CD14-positive monocyte (primary cell): ENCODE measurements around the gene FUZ. TPM values are rescaled to one million over a fixed set of nuclear protein-coding genes. Genes with fewer than 3 reads are reported as not detected.
A peak's percentile ranks its signal among the peaks of the same experiment; 100 is the strongest.

Experiments
- DNase-seq, 3 donors: peaks; one replicate each; pipeline ENCODE4 v3.0.0-alpha.2; 2011 to 2022
- H2AFZ ChIP-seq: 2 replicates; pipeline ENCODE4 v1.6.0; 2012; ENCODE audit warnings: mild to moderate bottlenecking, low read depth, low read length, inconsistent platforms; ENCODE audit not compliant: insufficient read depth, poor library complexity, severe bottlenecking
- H3K27ac ChIP-seq, 2 donors: 1 replicate in 1 of 2; 2 replicates in 1 of 2; pipeline ENCODE4 v1.5.1; 2012 to 2013; ENCODE audit warnings: low read length in 2 of 2, control low read depth in 1 of 2, inconsistent platforms in 1 of 2, low read depth in 1 of 2, mild to moderate bottlenecking in 1 of 2
- H3K27me3 ChIP-seq, 2 donors: one replicate each; pipeline versions ENCODE4 v1.6.0 to v1.6.1; 2011 to 2013; ENCODE audit warnings: low read length in 2 of 2; ENCODE audit not compliant: control insufficient read depth in 2 of 2, insufficient read depth in 2 of 2
- H3K36me3 ChIP-seq, 2 donors: replicated peaks in 1 of 2; 1 replicate in 1 of 2; 2 replicates in 1 of 2; pipeline versions ENCODE4 v1.5.1 to v1.6.1; 2012 to 2013; ENCODE audit warnings: low read length in 2 of 2, control low read depth in 1 of 2, inconsistent platforms in 1 of 2, mild to moderate bottlenecking in 1 of 2; ENCODE audit not compliant: insufficient read depth in 2 of 2, control insufficient read depth in 1 of 2
- H3K4me1 ChIP-seq, 2 donors: 1 replicate in 1 of 2; 2 replicates in 1 of 2; pipeline versions ENCODE4 v1.5.1 to v1.6.1; 2012 to 2013; ENCODE audit warnings: low read length in 2 of 2, control low read depth in 1 of 2, inconsistent platforms in 1 of 2, mild to moderate bottlenecking in 1 of 2, moderate library complexity in 1 of 2; ENCODE audit not compliant: insufficient read depth in 2 of 2, control insufficient read depth in 1 of 2
- H3K4me2 ChIP-seq: replicated peaks from 2 replicates; pipeline ENCODE3; 2012; ENCODE audit warnings: low read length, moderate library complexity, mild to moderate bottlenecking; ENCODE audit not compliant: poor library complexity, severe bottlenecking; ENCODE audit errors: extremely low read depth
- H3K4me3 ChIP-seq, 3 experiments: fragments of 200-600 bp in 1 of 3; sonication (generic) in 1 of 3; replicated peaks in 1 of 3; 1 replicate in 2 of 3; 2 replicates in 1 of 3; pipeline ENCODE4 v1.5.1; 2011 to 2013; ENCODE audit warnings: low read length in 3 of 3, mild to moderate bottlenecking in 3 of 3, control low read depth in 2 of 3, low read depth in 2 of 3, inconsistent platforms in 1 of 3, moderate library complexity in 1 of 3
- H3K79me2 ChIP-seq: 2 replicates; pipeline ENCODE4 v1.6.0; 2012; ENCODE audit warnings: mild to moderate bottlenecking, control low read depth, inconsistent platforms, low read length, moderate library complexity; ENCODE audit not compliant: insufficient read depth
- H3K9ac ChIP-seq: 2 replicates; pipeline ENCODE4 v1.6.0; 2017; ENCODE audit warnings: low read length, mild to moderate bottlenecking; ENCODE audit not compliant: insufficient read depth, poor library complexity, severe bottlenecking
- H3K9me3 ChIP-seq, 2 donors: replicated peaks in 1 of 2; 1 replicate in 1 of 2; 2 replicates in 1 of 2; pipeline versions ENCODE4 v1.5.1 to v1.6.1; 2012 to 2013; ENCODE audit warnings: low read length in 2 of 2, control low read depth in 1 of 2; ENCODE audit not compliant: control insufficient read depth in 1 of 2, insufficient read depth in 1 of 2
- H4K20me1 ChIP-seq: 2 replicates; pipeline ENCODE4 v1.6.0; 2012; ENCODE audit warnings: mild to moderate bottlenecking, low read length, control low read depth, moderate library complexity; ENCODE audit not compliant: insufficient read depth
- H3K27ac Mint-ChIP-seq, 7 donors: one replicate each; pipeline ENCODE4 v1.8.0; 2020; ENCODE audit warnings: mild to moderate bottlenecking in 7 of 7, mixed read lengths in 7 of 7, moderate library complexity in 6 of 7, inconsistent platforms in 2 of 7
- H3K27me3 Mint-ChIP-seq, 3 donors: one replicate each; pipeline ENCODE4 v1.8.0; 2021 to 2022; ENCODE audit warnings: low read depth in 3 of 3, mild to moderate bottlenecking in 3 of 3, mixed read lengths in 3 of 3, moderate library complexity in 3 of 3, inconsistent platforms in 1 of 3
- H3K36me3 Mint-ChIP-seq, 2 donors: one replicate each; pipeline ENCODE4 v1.8.0; 2020; ENCODE audit warnings: mixed read lengths in 2 of 2, inconsistent platforms in 1 of 2, mild to moderate bottlenecking in 1 of 2
- H3K4me1 Mint-ChIP-seq: one replicate; pipeline ENCODE4 v1.8.0; 2020; ENCODE audit warnings: mild to moderate bottlenecking, mixed read lengths
- H3K4me3 Mint-ChIP-seq, 2 donors: one replicate each; pipeline ENCODE4 v1.8.0; 2020; ENCODE audit warnings: mild to moderate bottlenecking in 2 of 2, mixed read lengths in 2 of 2, moderate library complexity in 1 of 2
- H3K9me3 Mint-ChIP-seq, 7 donors: one replicate each; pipeline ENCODE4 v1.8.0; 2020 to 2022; ENCODE audit warnings: mixed read lengths in 7 of 7, mild to moderate bottlenecking in 6 of 7, moderate library complexity in 6 of 7, inconsistent platforms in 2 of 7
- CTCF ChIP-seq: fragments of 200-600 bp; IDR thresholded peaks from one replicate; pipeline ENCODE4 v1.8.0; 2022; ENCODE audit warnings: antibody characterized with exemption, mild to moderate bottlenecking
- WGBS: methylation state at CpG from one replicate; pipeline ENCODE4 v1.1.5; 2013; ENCODE audit warnings: missing lambda C conversion rate; ENCODE audit not compliant: insufficient coverage; 5-methylcytosine and 5-hydroxymethylcytosine counted together
- intact Hi-C, 2 donors: fragments of 100-400 bp; cut with micrococcal nuclease; formaldehyde crosslinking; loops; one replicate each; pipeline versions ENCODE4 v1.15.0 to v1.15.1; 2023
- polyA plus RNA-seq, 3 donors: library from polyadenylated mRNA; depleted of rRNA in 1 of 3; unstranded in 2 of 3; stranded (reverse) in 1 of 3; fragments of 300-500 nt in 2 of 3; fragments of >200 nt in 1 of 3; fragmentation: Illumina TruSeq in 2 of 3; gene quantifications; 1 replicate in 2 of 3; 2 replicates in 1 of 3; pipeline ENCODE4 v1.2.3, GENCODE V29; 2012 to 2021

The FUZ gene
- polyA plus RNA-seq, 3 donors = 5.3 to 16.7 (median 5.3) TPM

- H3K4me1 ChIP-seq = peaks cover 22 to 25% of the 10 kb centered on the region in 2 donors
- 95% methylated on average over 6 of the region's 8 CpGs for WGBS
- H3K4me3 ChIP-seq = no peak overlapping the region
- no peak overlapping the region for H2AFZ ChIP-seq
- no peak for TF ChIP-seq CTCF
- peaks cover 58 to 88% of the 10 kb centered on the region in 2 donors for H3K36me3 Mint-ChIP-seq
- H3K4me3 Mint-ChIP-seq = no peak overlapping the region
- DNase-seq = no peak
- H3K9me3 Mint-ChIP-seq = no peaks in the 10 kb centered on the region
- no peaks in the 10 kb centered on the region for H3K27me3 ChIP-seq
- peaks cover 64 to 96% of the 10 kb centered on the region in 2 donors for H3K36me3 ChIP-seq
- peaks cover 0 to 2% (median 0%) of the 10 kb centered on the region in 3 donors for H3K27me3 Mint-ChIP-seq
- peaks cover 24% of the 10 kb centered on the region for H3K4me1 Mint-ChIP-seq
- H3K9me3 ChIP-seq = no peaks in the 10 kb centered on the region
- no peak overlapping the region for H3K4me2 ChIP-seq
- H3K27ac ChIP-seq = no peak overlapping the region
- no peak overlapping the region for H3K9ac ChIP-seq
- intact Hi-C loops = no loop called here
- H3K79me2 ChIP-seq = peaks cover 27% of the 10 kb centered on the region
- H4K20me1 ChIP-seq = peaks cover 81% of the 10 kb centered on the region
- H3K27ac Mint-ChIP-seq = no peak overlapping the region
Measured at GRCh38 chr19:49829200-49829599, 16.1 kb upstream of the FUZ start.

GRCh38 chr19:49827034-49827433, 13.9 kb upstream of the FUZ start:
- Mint-ChIP-seq H3K4me3 (no peak overlapping the region), H3K27me3 (peaks cover 0 to 2% (median 0%) of the 10 kb centered on the region in 3 donors), H3K9me3 (no peaks in the 10 kb centered on the region), H3K27ac (peak overlapping the region in 1 of 7 donors; percentile 21), H3K36me3 (peaks cover 52 to 82% of the 10 kb centered on the region in 2 donors), H3K4me1 (peaks cover 11% of the 10 kb centered on the region)
- Histone ChIP-seq H3K4me2 (no peak overlapping the region), H3K4me3 (no peak overlapping the region), H3K27me3 (no peaks in the 10 kb centered on the region), H3K9me3 (no peaks in the 10 kb centered on the region), H2AFZ (no peak overlapping the region), H4K20me1 (peaks cover 90% of the 10 kb centered on the region), H3K27ac (no peak overlapping the region), H3K36me3 (peaks cover 64 to 89% of the 10 kb centered on the region in 2 donors), H3K79me2 (peaks cover 47% of the 10 kb centered on the region), H3K4me1 (peaks cover 12 to 14% of the 10 kb centered on the region in 2 donors), H3K9ac (no peak overlapping the region)
- intact Hi-C loops = no loop called here
- 96% methylated on average over 14 of the region's 14 CpGs for WGBS
- TF ChIP-seq CTCF = no peak
- DNase-seq = no peak
